HepG2 (cell line): ENCODE results near the gene STOML2. TPM values are rescaled to one million over a fixed set of nuclear protein-coding genes. Genes with fewer than 3 reads are reported as not detected.

ENCODE experiments used
- AGO2 ChIP-seq: fragments of 200-400 bp; formaldehyde crosslinking; optimal IDR thresholded peaks from 2 replicates; pipeline ENCODE3; 2017; ENCODE audit warnings: mild to moderate bottlenecking, low read depth, low read length, moderate library complexity
- AKNA ChIP-seq: sonication (generic); formaldehyde crosslinking; IDR thresholded peaks from 2 replicates; pipeline ENCODE4 v1.4.0; 2020; ENCODE audit warnings: missing genetic modification reagents, borderline replicate concordance
- ATF3 ChIP-seq: sonication (generic); formaldehyde crosslinking; IDR thresholded peaks from 2 replicates; pipeline ENCODE4 v1.4.0; 2020; ENCODE audit warnings: missing genetic modification reagents
- ATM ChIP-seq: fragments of 450-650 bp; IDR thresholded peaks from 2 replicates; pipeline ENCODE4 v1.7.1; 2017; ENCODE audit warnings: mild to moderate bottlenecking, borderline replicate concordance
- BHLHE40 ChIP-seq: IDR thresholded peaks from 2 replicates; pipeline ENCODE4 v1.6.1; 2011; ENCODE audit warnings: low read length, improper control_type of control experiment
- CBX1 ChIP-seq: IDR thresholded peaks from one replicate; pipeline ENCODE4 v1.6.1; 2016; ENCODE audit warnings: antibody characterized with exemption, low read depth
- CCDC6 ChIP-seq: sonication (generic); formaldehyde crosslinking; IDR thresholded peaks from 2 replicates; pipeline ENCODE4 v1.8.1; 2022; ENCODE audit warnings: mild to moderate bottlenecking, missing genetic modification reagents, moderate library complexity
- FOXK1 ChIP-seq: sonication (generic); formaldehyde crosslinking; IDR thresholded peaks from 2 replicates; pipeline ENCODE4 v1.4.0; 2020; ENCODE audit warnings: low read depth, missing genetic modification reagents, borderline replicate concordance
- FOXP1 ChIP-seq, 2 experiments: fragments of 450-650 bp in 1 of 2; IDR thresholded peaks; 2 replicates each; pipeline ENCODE4 v1.6.1; 2017 to 2018; ENCODE audit warnings: antibody characterized with exemption in 1 of 2
- HHEX ChIP-seq: IDR thresholded peaks from 2 replicates; pipeline ENCODE4 v1.6.1; 2016; ENCODE audit warnings: control low read depth
- KDM3A ChIP-seq: IDR thresholded peaks from 2 replicates; pipeline ENCODE4 v1.6.1; 2018; ENCODE audit warnings: low read depth, missing compliant biosample characterization
- KDM5B ChIP-seq: sonication (generic); formaldehyde crosslinking; IDR thresholded peaks from 2 replicates; pipeline ENCODE4 v1.4.0; 2020; ENCODE audit warnings: missing genetic modification reagents, mild to moderate bottlenecking, borderline replicate concordance
- RFXAP ChIP-seq: sonication (generic); formaldehyde crosslinking; IDR thresholded peaks from 2 replicates; pipeline ENCODE4 v1.4.0; 2020; ENCODE audit warnings: missing genetic modification reagents, borderline replicate concordance
- SRY ChIP-seq: sonication (generic); formaldehyde crosslinking; IDR thresholded peaks from 2 replicates; pipeline ENCODE4 v1.8.0; 2022; ENCODE audit warnings: mild to moderate bottlenecking, missing genetic modification reagents
- SUZ12 ChIP-seq: fragments of 150-350 bp; IDR thresholded peaks from 2 replicates; pipeline ENCODE4 v1.6.1; 2014; ENCODE audit warnings: low read depth, low read length
- TFDP2 ChIP-seq: sonication (generic); formaldehyde crosslinking; IDR thresholded peaks from 2 replicates; pipeline ENCODE4 v1.4.0; 2020; ENCODE audit warnings: missing genetic modification reagents
- ZFX ChIP-seq: sonication (generic); formaldehyde crosslinking; IDR thresholded peaks from 2 replicates; pipeline ENCODE4 v1.4.0; 2020; ENCODE audit warnings: mild to moderate bottlenecking, low read depth, missing genetic modification reagents, moderate library complexity
- ZNF143 ChIP-seq: sonication (generic); formaldehyde crosslinking; IDR thresholded peaks from 2 replicates; pipeline ENCODE4 v1.4.0; 2020; ENCODE audit warnings: missing genetic modification reagents
- ZNF382 ChIP-seq: sonication (generic); formaldehyde crosslinking; IDR thresholded peaks from 2 replicates; pipeline ENCODE4 v1.5.0; 2020; ENCODE audit warnings: missing genetic modification reagents, mild to moderate bottlenecking, borderline replicate concordance
- ZNF432 ChIP-seq: sonication (generic); formaldehyde crosslinking; IDR thresholded peaks from 2 replicates; pipeline ENCODE4 v1.5.0; 2020; ENCODE audit warnings: missing genetic modification reagents, mild to moderate bottlenecking, borderline replicate concordance
- ZNF639 ChIP-seq: conservative IDR thresholded peaks from 2 replicates; pipeline ENCODE4 v1.6.1; 2018; ENCODE audit warnings: missing genetic modification reagents
- ZNF83 ChIP-seq: sonication (generic); formaldehyde crosslinking; IDR thresholded peaks from 2 replicates; pipeline ENCODE4 v1.4.0; 2020; ENCODE audit warnings: missing genetic modification reagents, mild to moderate bottlenecking, borderline replicate concordance
- polyA plus RNA-seq, 8 experiments: library from polyadenylated mRNA; depleted of rRNA in 3 of 8; stranded (reverse) in 7 of 8; unstranded in 1 of 8; fragments of >200 nt; fragmentation: Illumina TruSeq in 4 of 8; extraction: Trizol in 4 of 8; gene quantifications; 2 replicates each; pipeline versions ENCODE4 v1.2.1 to v1.2.3, GENCODE V29; 2011 to 2016; ENCODE audit warnings: low read depth in 4 of 8, missing spikeins in 1 of 8, mixed read lengths in 1 of 8; ENCODE audit not compliant: insufficient read depth in 1 of 8
- total RNA-seq, 5 experiments: library from RNA; depleted of rRNA; stranded (reverse); fragments of >200 nt; fragmentation: Illumina TruSeq; extraction: Trizol; gene quantifications; 2 replicates each; pipeline ENCODE4 v1.2.3, GENCODE V29; 2016; ENCODE audit warnings: low read depth in 1 of 5

The STOML2 gene
- total and polyA plus RNA-seq, 2 of the 13 experiments (the other 11 are each of a cell fraction or from before 2014, with no cell fraction given) = 245 to 250 TPM

- TF ChIP-seq AKNA (CRISPR knock-in tag) (peak; percentile 63; the same call in 1 of the 2 replicates), ZNF639 (peak; percentile 75), ZNF382 (CRISPR knock-in tag) (no peak), TFDP2 (CRISPR knock-in tag) (peak; percentile 69), CBX1 (no peak), FOXP1 (IDR thresholded peaks at IDR 0.05) (no peak), FOXP1 (CRISPR knock-in tag; IDR thresholded peaks at IDR 0.05) (no peak), KDM5B (CRISPR knock-in tag) (peak; percentile 78; the same call in 1 of the 2 replicates), CCDC6 (peak; percentile 61), AGO2 (no peak), SRY (CRISPR knock-in tag) (peak; percentile 90), ZNF432 (no peak), HHEX (CRISPR knock-in tag) (no peak), FOXK1 (CRISPR knock-in tag) (no peak; the same call in 1 of the 2 replicates), ATM (no peak), ZFX (CRISPR knock-in tag) (peak; percentile 100), BHLHE40 (peak; percentile 40; the same call in 1 of the 2 replicates), ZNF83 (no peak), KDM3A (CRISPR knock-in tag) (peak; percentile 81; the same call in 1 of the 2 replicates), RFXAP (CRISPR knock-in tag) (peak; percentile 69; the same call in 1 of the 2 replicates), SUZ12 (no peak), ATF3 (CRISPR knock-in tag) (peak; percentile 13; the same call in 1 of the 2 replicates), ZNF143 (peak; percentile 51)
Observed at GRCh38 chr9:35096035-35096849, 6.7 kb downstream of the STOML2 start, which contains the start of gene PIGO (continued).
